Measurements from ENCODE around the gene CCM2.
"Not testable (repeated sequence)": the region's sequence is repeated elsewhere in the genome, so short reads cannot be mapped to it uniquely, and the experiment has no call there.

Gene CCM2

DNA sequence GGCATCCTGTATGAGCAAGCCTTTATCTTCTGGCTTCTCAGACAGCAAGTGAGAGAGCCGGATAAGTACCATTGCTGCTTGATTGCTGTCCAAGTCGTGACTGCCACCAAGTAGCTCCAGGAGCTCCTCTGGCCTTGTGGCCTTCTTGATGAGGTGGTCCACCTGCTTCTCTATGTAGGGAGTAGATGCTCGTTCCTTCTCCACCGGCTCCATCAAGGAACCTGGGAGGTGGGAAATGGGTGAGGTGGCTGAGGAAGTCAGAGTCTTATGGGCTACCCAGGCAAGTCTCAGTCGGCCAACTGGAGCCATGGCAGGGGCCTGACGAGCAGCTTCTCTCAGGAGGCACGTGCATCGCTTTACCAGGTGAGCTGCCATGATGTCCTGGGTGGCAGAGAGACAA, 108.9 kb downstream of the CCM2 start:
- no peak for TF ChIP-seq EZH2 (optimal IDR thresholded peaks at IDR 0.05; ENCODE audit: low read depth, low read length)
- TF ChIP-seq EZH2phosphoT487 (IDR thresholded peaks at IDR 0.05; ENCODE audit: low read length) = no peak
- no peak for TF ChIP-seq CTCF (IDR thresholded peaks at IDR 0.05; ENCODE audit: low read length)
- Histone ChIP-seq H3K79me2 (ENCODE audit: low read length) (peaks cover 75% of the 10 kb centered on the region), H3K9me2 (replicated peaks; ENCODE audit: insufficient read depth, low read length) (no peaks in the 10 kb centered on the region), H3K36me3 (replicated peaks; ENCODE audit: insufficient read depth, low read length) (peaks cover 16% of the 10 kb centered on the region), H3F3A (ENCODE audit: insufficient read depth, low read length) (peaks cover 9% of the 10 kb centered on the region), H2AFZ (ENCODE audit: low read length) (no peak overlapping the region), H3K4me3 (ENCODE audit: low read length) (no peak overlapping the region), H3K27me3 (replicated peaks; ENCODE audit: insufficient read depth, low read length) (no peaks in the 10 kb centered on the region), H4K20me1 (ENCODE audit: insufficient read depth, low read length) (no peaks in the 10 kb centered on the region), H3K9me3 (replicated peaks; ENCODE audit: insufficient read depth, low read length) (no peaks in the 10 kb centered on the region), H3K4me2 (ENCODE audit: low read depth, low read length) (no peak overlapping the region), H3K27ac (ENCODE audit: low read length) (no peak overlapping the region), H3K9ac (ENCODE audit: low read length) (no peak overlapping the region), H3K4me1 (ENCODE audit: low read length) (no peaks in the 10 kb centered on the region)
- no peak for DNase-seq

- Histone ChIP-seq H2AFZ (ENCODE audit: low read length) (peak within 1 kb of the TSS; percentile 75), H3K36me3 (replicated peaks; ENCODE audit: insufficient read depth, low read length) (no peaks in the 10 kb centered on the region), H3K4me1 (ENCODE audit: low read length) (no peaks in the 10 kb centered on the region), H4K20me1 (ENCODE audit: insufficient read depth, low read length) (no peaks in the 10 kb centered on the region), H3K9me3 (replicated peaks; ENCODE audit: insufficient read depth, low read length) (no peaks in the 10 kb centered on the region), H3K9ac (ENCODE audit: low read length) (peak within 1 kb of the TSS; percentile 95), H3K27ac (ENCODE audit: low read length) (peak within 1 kb of the TSS; percentile 87), H3K27me3 (replicated peaks; ENCODE audit: insufficient read depth, low read length) (no peaks in the 10 kb centered on the region), H3K79me2 (ENCODE audit: low read length) (peaks cover 49% of the 10 kb centered on the region), H3K4me2 (ENCODE audit: low read depth, low read length) (peak within 1 kb of the TSS; percentile 52; the same call in 1 of the 2 replicates), H3K4me3 (ENCODE audit: low read length) (peak within 1 kb of the TSS; percentile 94), H3F3A (ENCODE audit: insufficient read depth, low read length) (peaks cover 9% of the 10 kb centered on the region), H3K9me2 (replicated peaks; ENCODE audit: insufficient read depth, low read length) (no peaks in the 10 kb centered on the region)
- peak; percentile 44 for TF ChIP-seq CTCF (IDR thresholded peaks at IDR 0.05; ENCODE audit: low read length)
- TF ChIP-seq EZH2 (optimal IDR thresholded peaks at IDR 0.05; ENCODE audit: low read depth, low read length) = no peak
- peak; percentile 97 for DNase-seq
These were observed 111.6 kb downstream of the CCM2 start, which contains the start of gene TBRG4 for GRCh38 chr7:45111298-45112223. Gene TBRG4 (minus strand): TSS chr7:45111697. CDS start chr7:45109237, 2,460 bp downstream.

GRCh38 chr7:45112648-45113047, 112.6 kb downstream of the CCM2 start:
- Histone ChIP-seq H3K27me3 (replicated peaks; ENCODE audit: insufficient read depth, low read length) (no peaks in the 10 kb centered on the region), H3K4me1 (ENCODE audit: low read length) (no peaks in the 10 kb centered on the region), H3F3A (ENCODE audit: insufficient read depth, low read length) (peaks cover 9% of the 10 kb centered on the region), H3K9ac (ENCODE audit: low read length) (peak overlapping the region; percentile 95; the same call in 1 of the 2 replicates), H4K20me1 (ENCODE audit: insufficient read depth, low read length) (no peaks in the 10 kb centered on the region), H2AFZ (ENCODE audit: low read length) (no peak overlapping the region), H3K27ac (ENCODE audit: low read length) (no peak overlapping the region), H3K4me3 (ENCODE audit: low read length) (peak overlapping the region; percentile 94), H3K9me3 (replicated peaks; ENCODE audit: insufficient read depth, low read length) (no peaks in the 10 kb centered on the region), H3K9me2 (replicated peaks; ENCODE audit: insufficient read depth, low read length) (no peaks in the 10 kb centered on the region), H3K4me2 (ENCODE audit: low read depth, low read length) (peak overlapping the region; percentile 52; the same call in 1 of the 2 replicates), H3K36me3 (replicated peaks; ENCODE audit: insufficient read depth, low read length) (no peaks in the 10 kb centered on the region), H3K79me2 (ENCODE audit: low read length) (peaks cover 38% of the 10 kb centered on the region)
- TF ChIP-seq CTCF (IDR thresholded peaks at IDR 0.05; ENCODE audit: low read length) = no peak
- no peak for TF ChIP-seq EZH2phosphoT487 (IDR thresholded peaks at IDR 0.05; ENCODE audit: low read length)
- no peak for TF ChIP-seq EZH2 (optimal IDR thresholded peaks at IDR 0.05; ENCODE audit: low read depth, low read length)
- no peak for DNase-seq

DNA sequence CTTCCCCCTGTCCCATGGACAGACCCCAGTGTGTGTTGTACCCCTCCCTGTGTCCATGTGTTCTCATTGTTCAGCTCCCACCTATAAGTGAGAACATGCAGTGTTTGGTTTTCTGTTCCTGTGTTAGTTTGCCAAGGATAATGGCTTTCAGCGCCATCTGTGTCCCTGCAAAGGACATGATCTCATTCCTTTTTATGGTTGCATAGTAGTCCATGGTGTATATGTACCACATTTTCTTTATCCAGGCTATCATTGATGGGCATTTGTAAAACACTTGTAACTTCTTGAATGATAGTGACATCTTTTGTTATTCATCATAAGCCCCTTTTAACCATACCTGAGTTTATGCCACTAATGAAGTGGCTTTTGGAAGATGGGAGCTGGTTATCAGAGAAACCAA, 114.3 kb downstream of the CCM2 start:
- not testable (repeated sequence) for H3K27ac ChIP-seq (ENCODE audit: low read length); DNase-seq; H3K36me3 ChIP-seq (replicated peaks; ENCODE audit: insufficient read depth, low read length); H3K9me2 ChIP-seq (replicated peaks; ENCODE audit: insufficient read depth, low read length); H3K9ac ChIP-seq (ENCODE audit: low read length); H3K4me3 ChIP-seq (ENCODE audit: low read length); H2AFZ ChIP-seq (ENCODE audit: low read length); H4K20me1 ChIP-seq (ENCODE audit: insufficient read depth, low read length); H3K4me1 ChIP-seq (ENCODE audit: low read length); H3K27me3 ChIP-seq (replicated peaks; ENCODE audit: insufficient read depth, low read length); H3K9me3 ChIP-seq (replicated peaks; ENCODE audit: insufficient read depth, low read length); H3F3A ChIP-seq (ENCODE audit: insufficient read depth, low read length); H3K4me2 ChIP-seq (ENCODE audit: low read depth, low read length)
- H3K79me2 ChIP-seq (ENCODE audit: low read length) = peaks cover 22% of the 10 kb centered on the region
